22Rv1 (cell line): ENCODE results near the gene SKIDA1.

ENCODE experiments used
- ZFX ChIP-seq: fragments of 450-650 bp; IDR thresholded peaks from 2 replicates; pipeline ENCODE4 v1.6.1; 2017; ENCODE audit warnings: antibody characterized with exemption, borderline replicate concordance
- TF ChIP-seq, protein P1 (sequence below): fragments of 450-650 bp; IDR thresholded peaks from 2 replicates; pipeline ENCODE4 v1.5.1; 2017; ENCODE audit warnings: mild to moderate bottlenecking

DNA sequence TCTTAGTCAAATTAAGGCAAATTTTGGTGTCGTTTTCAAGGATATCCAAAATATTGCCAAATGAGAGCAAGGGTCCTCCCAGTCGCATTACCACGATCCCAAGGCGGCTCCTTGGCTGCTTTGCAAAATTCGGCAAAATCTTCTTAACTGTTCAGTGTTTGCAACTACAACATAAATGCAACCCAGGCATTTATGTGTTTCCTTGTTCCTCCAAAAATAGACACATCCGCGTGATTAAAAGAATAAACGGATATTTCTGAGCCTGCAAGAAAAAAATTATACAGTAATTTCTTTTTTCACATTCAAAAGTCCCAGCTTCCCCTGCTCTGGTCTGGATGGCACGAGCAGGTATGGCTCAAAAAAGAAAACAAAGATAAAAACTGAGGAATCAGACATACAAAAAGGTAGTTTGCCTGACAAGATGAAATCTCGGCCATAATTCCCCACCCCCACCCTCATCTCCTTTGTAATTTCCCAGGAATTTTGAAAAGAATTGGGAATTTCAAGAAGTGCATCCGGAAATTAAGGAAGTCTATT, 6.0 kb downstream of the SKIDA1 start:
- TF ChIP-seq, protein P1, sequence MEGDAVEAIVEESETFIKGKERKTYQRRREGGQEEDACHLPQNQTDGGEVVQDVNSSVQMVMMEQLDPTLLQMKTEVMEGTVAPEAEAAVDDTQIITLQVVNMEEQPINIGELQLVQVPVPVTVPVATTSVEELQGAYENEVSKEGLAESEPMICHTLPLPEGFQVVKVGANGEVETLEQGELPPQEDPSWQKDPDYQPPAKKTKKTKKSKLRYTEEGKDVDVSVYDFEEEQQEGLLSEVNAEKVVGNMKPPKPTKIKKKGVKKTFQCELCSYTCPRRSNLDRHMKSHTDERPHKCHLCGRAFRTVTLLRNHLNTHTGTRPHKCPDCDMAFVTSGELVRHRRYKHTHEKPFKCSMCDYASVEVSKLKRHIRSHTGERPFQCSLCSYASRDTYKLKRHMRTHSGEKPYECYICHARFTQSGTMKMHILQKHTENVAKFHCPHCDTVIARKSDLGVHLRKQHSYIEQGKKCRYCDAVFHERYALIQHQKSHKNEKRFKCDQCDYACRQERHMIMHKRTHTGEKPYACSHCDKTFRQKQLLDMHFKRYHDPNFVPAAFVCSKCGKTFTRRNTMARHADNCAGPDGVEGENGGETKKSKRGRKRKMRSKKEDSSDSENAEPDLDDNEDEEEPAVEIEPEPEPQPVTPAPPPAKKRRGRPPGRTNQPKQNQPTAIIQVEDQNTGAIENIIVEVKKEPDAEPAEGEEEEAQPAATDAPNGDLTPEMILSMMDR = no peak
- no peak for TF ChIP-seq ZFX
